ENCODE measurements around the gene KLHL29. TPM values are rescaled to one million over a fixed set of nuclear protein-coding genes. Genes with fewer than 3 reads are reported as not detected.

Gene KLHL29
- total RNA-seq, 1 experiment from 2014 or later: 2.6 TPM

DNA sequence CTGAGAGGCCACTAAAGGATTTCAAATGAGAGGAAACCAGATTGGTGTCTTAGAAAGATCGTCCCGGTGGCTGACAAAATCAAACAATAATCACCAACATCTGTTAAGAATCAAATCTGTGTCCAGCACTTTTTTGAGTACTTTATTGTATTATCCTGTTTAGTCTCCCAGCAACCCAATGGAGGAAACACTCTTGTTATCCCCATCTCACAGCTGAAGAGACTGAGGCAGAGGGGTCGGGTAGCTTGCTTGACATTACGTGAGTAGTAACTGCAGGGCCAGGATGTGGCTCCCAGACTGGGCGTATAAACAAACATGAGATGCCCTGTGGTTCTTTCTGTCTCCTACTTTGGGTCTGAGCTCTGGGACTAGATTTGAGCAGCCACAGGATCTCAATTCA lies 76.0 kb downstream of the KLHL29 start:
- TF ChIP-seq, protein P1, sequence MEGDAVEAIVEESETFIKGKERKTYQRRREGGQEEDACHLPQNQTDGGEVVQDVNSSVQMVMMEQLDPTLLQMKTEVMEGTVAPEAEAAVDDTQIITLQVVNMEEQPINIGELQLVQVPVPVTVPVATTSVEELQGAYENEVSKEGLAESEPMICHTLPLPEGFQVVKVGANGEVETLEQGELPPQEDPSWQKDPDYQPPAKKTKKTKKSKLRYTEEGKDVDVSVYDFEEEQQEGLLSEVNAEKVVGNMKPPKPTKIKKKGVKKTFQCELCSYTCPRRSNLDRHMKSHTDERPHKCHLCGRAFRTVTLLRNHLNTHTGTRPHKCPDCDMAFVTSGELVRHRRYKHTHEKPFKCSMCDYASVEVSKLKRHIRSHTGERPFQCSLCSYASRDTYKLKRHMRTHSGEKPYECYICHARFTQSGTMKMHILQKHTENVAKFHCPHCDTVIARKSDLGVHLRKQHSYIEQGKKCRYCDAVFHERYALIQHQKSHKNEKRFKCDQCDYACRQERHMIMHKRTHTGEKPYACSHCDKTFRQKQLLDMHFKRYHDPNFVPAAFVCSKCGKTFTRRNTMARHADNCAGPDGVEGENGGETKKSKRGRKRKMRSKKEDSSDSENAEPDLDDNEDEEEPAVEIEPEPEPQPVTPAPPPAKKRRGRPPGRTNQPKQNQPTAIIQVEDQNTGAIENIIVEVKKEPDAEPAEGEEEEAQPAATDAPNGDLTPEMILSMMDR (conservative IDR thresholded peaks at IDR 0.05; ENCODE audit: low read depth, low read length): no peak
- no peak for TF ChIP-seq EZH2 (IDR thresholded peaks at IDR 0.05; ENCODE audit: low read length, unreplicated experiment)
- TF ChIP-seq EZH2phosphoT487 (IDR thresholded peaks at IDR 0.05; ENCODE audit: borderline replicate concordance, low read length): no peak
- Histone ChIP-seq H3K4me1 (ENCODE audit: insufficient read depth, low read length) (no peaks in the 10 kb centered on the region), H2AFZ (ENCODE audit: low read length) (no peak overlapping the region), H3K9ac (ENCODE audit: low read length) (no peak overlapping the region), H3K9me2 (replicated peaks; ENCODE audit: low read length) (no peaks in the 10 kb centered on the region), H3K79me2 (ENCODE audit: low read length) (no peaks in the 10 kb centered on the region), H3K36me3 (ENCODE audit: low read depth, low read length) (no peaks in the 10 kb centered on the region), H3K9me3 (ENCODE audit: low read length) (no peaks in the 10 kb centered on the region), H3K27me3 (ENCODE audit: low read length) (no peaks in the 10 kb centered on the region), H3K27ac (ENCODE audit: low read length) (no peak overlapping the region), H3K4me3 (ENCODE audit: low read length) (no peak overlapping the region), H3F3A (ENCODE audit: low read length, unreplicated experiment) (no peaks in the 10 kb centered on the region), H3K4me2 (ENCODE audit: low read length) (no peak overlapping the region), H4K20me1 (ENCODE audit: low read length) (no peaks in the 10 kb centered on the region)
- POLR2A ChIA-PET (ENCODE audit: unreplicated experiment): no interaction called here
- DNase-seq (no peak), ATAC-seq (no peak)
- BruUV-seq (replicated peaks): no TSS peak
- CTCF ChIA-PET: interaction anchor here (0.7 to 1.1 kb wide), 2 partner anchors 57 to 1264 kb away, joined by 5 to 8 read pairs; no protein-coding TSS in a partner anchor
- intact Hi-C loops (cut with micrococcal nuclease): no loop called here

DNA sequence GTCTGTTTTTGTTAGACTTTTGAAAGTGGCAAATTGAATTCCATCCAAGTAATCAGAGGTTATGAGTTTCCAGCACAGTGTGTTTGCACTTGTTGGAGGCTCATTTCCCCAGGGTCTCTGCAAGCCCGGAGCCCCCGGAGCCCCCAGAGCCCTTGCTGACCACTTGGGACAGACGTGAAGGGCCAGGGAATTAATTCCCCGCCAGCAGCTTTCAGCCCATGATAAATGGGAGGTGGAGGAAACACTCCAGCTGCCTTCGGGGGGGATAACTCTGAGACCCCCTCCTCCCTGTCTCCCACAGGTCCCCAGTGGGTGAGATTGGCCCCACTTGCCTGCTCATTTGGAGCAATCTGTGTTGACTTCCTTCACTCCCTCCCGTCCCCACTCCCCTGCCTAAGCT lies 79.2 kb downstream of the KLHL29 start:
- ChIA-PET POLR2A (ENCODE audit: unreplicated experiment) (no interaction called here), CTCF (no interaction called here)
- intact Hi-C loops (cut with micrococcal nuclease): no loop called here
- Histone ChIP-seq H3K79me2 (ENCODE audit: low read length) (no peaks in the 10 kb centered on the region), H3K9ac (ENCODE audit: low read length) (no peak overlapping the region), H3F3A (ENCODE audit: low read length, unreplicated experiment) (no peaks in the 10 kb centered on the region), H3K9me3 (ENCODE audit: low read length) (no peaks in the 10 kb centered on the region), H3K9me2 (replicated peaks; ENCODE audit: low read length) (no peaks in the 10 kb centered on the region), H3K4me1 (ENCODE audit: insufficient read depth, low read length) (no peaks in the 10 kb centered on the region), H3K4me3 (ENCODE audit: low read length) (no peak overlapping the region), H3K36me3 (ENCODE audit: low read depth, low read length) (no peaks in the 10 kb centered on the region), H3K4me2 (ENCODE audit: low read length) (no peak overlapping the region), H3K27ac (ENCODE audit: low read length) (no peak overlapping the region), H4K20me1 (ENCODE audit: low read length) (no peaks in the 10 kb centered on the region), H3K27me3 (ENCODE audit: low read length) (no peaks in the 10 kb centered on the region), H2AFZ (ENCODE audit: low read length) (no peak overlapping the region)
- no peak for DNase-seq
- no peak for ATAC-seq
- BruUV-seq (replicated peaks): no TSS peak
- TF ChIP-seq EZH2phosphoT487 (IDR thresholded peaks at IDR 0.05; ENCODE audit: borderline replicate concordance, low read length) (no peak), EZH2 (IDR thresholded peaks at IDR 0.05; ENCODE audit: low read length, unreplicated experiment) (no peak)
- TF ChIP-seq, protein P1 (conservative IDR thresholded peaks at IDR 0.05; ENCODE audit: low read depth, low read length): no peak

DNA sequence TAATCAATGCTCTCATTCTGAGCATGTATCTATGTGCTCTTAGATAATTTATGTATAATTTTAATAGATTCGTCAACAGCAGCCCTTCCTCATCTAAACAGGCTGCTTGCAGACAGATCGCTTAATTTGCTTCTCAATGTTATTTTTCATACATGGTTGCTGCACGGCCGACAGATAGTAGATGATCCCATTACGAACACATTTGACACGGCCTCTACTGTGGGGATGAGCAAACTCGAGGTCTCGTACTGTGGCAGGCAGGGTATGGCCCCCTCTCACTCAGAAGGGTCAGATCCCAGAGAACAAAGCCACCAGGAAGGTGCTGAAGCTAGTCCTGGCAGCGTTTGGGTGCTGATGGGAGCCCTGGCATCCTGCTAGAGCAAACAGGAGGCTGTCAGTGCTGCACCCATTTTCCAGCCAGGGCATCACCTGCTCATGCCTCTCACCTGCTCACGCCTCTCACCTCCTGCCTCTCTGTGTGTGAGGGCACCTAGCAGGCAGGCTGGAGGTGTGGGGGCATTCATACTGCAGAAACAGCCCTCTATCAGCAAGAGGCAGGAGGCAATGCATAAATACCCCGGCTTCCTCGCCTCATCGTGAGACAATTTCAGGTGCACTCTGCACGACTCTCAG lies 80.0 kb downstream of the KLHL29 start:
- Histone ChIP-seq H3K4me3 (ENCODE audit: low read length) (no peak overlapping the region), H3K79me2 (ENCODE audit: low read length) (no peaks in the 10 kb centered on the region), H3K4me1 (ENCODE audit: insufficient read depth, low read length) (no peaks in the 10 kb centered on the region), H3K4me2 (ENCODE audit: low read length) (no peak overlapping the region), H3F3A (ENCODE audit: low read length, unreplicated experiment) (no peaks in the 10 kb centered on the region), H3K9me3 (ENCODE audit: low read length) (no peaks in the 10 kb centered on the region), H3K36me3 (ENCODE audit: low read depth, low read length) (no peaks in the 10 kb centered on the region), H3K9me2 (replicated peaks; ENCODE audit: low read length) (no peaks in the 10 kb centered on the region), H4K20me1 (ENCODE audit: low read length) (no peaks in the 10 kb centered on the region), H3K27me3 (ENCODE audit: low read length) (no peaks in the 10 kb centered on the region), H3K27ac (ENCODE audit: low read length) (no peak overlapping the region), H2AFZ (ENCODE audit: low read length) (no peak overlapping the region), H3K9ac (ENCODE audit: low read length) (no peak overlapping the region)
- no peak for DNase-seq
- ATAC-seq: no peak
- CTCF ChIA-PET: no interaction called here
- intact Hi-C loops (cut with micrococcal nuclease): no loop called here
- POLR2A ChIA-PET (ENCODE audit: unreplicated experiment): no interaction called here
- TF ChIP-seq EZH2phosphoT487 (IDR thresholded peaks at IDR 0.05; ENCODE audit: borderline replicate concordance, low read length): no peak
- TF ChIP-seq, protein P1 (conservative IDR thresholded peaks at IDR 0.05; ENCODE audit: low read depth, low read length): no peak
- TF ChIP-seq EZH2 (IDR thresholded peaks at IDR 0.05; ENCODE audit: low read length, unreplicated experiment): no peak
- BruUV-seq (replicated peaks): no TSS peak
